Measurements from ENCODE around the gene SIL1. TPM values are rescaled to one million over a fixed set of nuclear protein-coding genes. Genes with fewer than 3 reads are reported as not detected.

Gene SIL1
- total and polyA plus RNA-seq, 2 of the 13 experiments (the other 11 are each of a cell fraction or from before 2014, with no cell fraction given): 26.0 to 30.0 TPM

GRCh38 chr5:138967791-138968448 is 230.2 kb downstream of the SIL1 start (continued):
- TF ChIP-seq, protein P1, sequence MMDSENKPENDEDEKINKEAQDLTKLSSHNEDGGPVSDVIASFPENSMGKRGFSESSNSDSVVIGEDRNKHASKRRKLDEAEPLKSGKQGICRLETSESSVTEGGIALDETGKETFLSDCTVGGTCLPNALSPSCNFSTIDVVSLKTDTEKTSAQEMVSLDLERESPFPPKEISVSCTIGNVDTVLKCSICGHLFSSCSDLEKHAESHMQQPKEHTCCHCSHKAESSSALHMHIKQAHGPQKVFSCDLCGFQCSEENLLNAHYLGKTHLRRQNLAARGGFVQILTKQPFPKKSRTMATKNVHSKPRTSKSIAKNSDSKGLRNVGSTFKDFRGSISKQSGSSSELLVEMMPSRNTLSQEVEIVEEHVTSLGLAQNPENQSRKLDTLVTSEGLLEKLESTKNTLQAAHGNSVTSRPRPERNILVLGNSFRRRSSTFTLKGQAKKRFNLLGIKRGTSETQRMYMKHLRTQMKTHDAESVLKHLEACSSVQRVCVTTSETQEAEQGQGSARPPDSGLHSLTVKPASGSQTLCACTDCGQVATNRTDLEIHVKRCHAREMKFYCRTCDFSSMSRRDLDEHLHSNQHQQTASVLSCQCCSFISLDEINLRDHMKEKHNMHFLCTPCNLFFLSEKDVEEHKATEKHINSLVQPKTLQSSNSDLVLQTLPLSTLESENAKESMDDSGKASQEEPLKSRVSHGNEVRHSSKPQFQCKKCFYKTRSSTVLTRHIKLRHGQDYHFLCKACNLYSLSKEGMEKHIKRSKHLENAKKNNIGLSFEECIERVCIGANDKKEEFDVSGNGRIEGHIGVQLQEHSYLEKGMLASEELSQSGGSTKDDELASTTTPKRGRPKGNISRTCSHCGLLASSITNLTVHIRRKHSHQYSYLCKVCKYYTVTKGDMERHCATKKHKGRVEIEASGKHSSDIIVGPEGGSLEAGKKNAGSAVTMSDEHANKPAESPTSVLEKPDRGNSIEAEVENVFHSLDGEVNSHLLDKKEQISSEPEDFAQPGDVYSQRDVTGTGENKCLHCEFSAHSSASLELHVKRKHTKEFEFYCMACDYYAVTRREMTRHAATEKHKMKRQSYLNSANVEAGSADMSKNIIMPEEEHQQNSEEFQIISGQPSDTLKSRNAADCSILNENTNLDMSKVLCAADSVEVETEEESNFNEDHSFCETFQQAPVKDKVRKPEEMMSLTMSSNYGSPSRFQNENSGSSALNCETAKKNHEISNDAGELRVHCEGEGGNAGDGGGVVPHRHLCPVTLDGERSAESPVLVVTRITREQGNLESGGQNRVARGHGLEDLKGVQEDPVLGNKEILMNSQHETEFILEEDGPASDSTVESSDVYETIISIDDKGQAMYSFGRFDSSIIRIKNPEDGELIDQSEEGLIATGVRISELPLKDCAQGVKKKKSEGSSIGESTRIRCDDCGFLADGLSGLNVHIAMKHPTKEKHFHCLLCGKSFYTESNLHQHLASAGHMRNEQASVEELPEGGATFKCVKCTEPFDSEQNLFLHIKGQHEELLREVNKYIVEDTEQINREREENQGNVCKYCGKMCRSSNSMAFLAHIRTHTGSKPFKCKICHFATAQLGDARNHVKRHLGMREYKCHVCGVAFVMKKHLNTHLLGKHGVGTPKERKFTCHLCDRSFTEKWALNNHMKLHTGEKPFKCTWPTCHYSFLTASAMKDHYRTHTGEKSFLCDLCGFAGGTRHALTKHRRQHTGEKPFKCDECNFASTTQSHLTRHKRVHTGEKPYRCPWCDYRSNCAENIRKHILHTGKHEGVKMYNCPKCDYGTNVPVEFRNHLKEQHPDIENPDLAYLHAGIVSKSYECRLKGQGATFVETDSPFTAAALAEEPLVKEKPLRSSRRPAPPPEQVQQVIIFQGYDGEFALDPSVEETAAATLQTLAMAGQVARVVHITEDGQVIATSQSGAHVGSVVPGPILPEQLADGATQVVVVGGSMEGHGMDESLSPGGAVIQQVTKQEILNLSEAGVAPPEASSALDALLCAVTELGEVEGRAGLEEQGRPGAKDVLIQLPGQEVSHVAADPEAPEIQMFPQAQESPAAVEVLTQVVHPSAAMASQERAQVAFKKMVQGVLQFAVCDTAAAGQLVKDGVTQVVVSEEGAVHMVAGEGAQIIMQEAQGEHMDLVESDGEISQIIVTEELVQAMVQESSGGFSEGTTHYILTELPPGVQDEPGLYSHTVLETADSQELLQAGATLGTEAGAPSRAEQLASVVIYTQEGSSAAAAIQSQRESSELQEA (CRISPR knock-in tag; IDR thresholded peaks at IDR 0.05; ENCODE audit: not compliant biosample characterization): no peak
- TF ChIP-seq POLR2A (IDR thresholded peaks at IDR 0.05; ENCODE audit: insufficient read depth in 1 of 2, low read depth in 2 of 2, low read length in 2 of 2) (no peak), ZNF703 (CRISPR knock-in tag; IDR thresholded peaks at IDR 0.05; ENCODE audit: borderline replicate concordance) (no peak)
